GM18858 (cell line): ENCODE measurements around the gene MUC4.
"Not testable (repeated sequence)": the region's sequence is repeated elsewhere in the genome, so short reads cannot be mapped to it uniquely, and the experiment has no call there.

Experiments used
- ATAC-seq: cut with Tn5 transposase; IDR thresholded peaks from one replicate; pipeline ENCODE4 v1.9.1; 2021; ENCODE audit not compliant: unreplicated experiment

The MUC4 gene

GRCh38 chr3:195744437-195744836 is 67.3 kb downstream of the MUC4 start:
- ATAC-seq: no peak

DNA sequence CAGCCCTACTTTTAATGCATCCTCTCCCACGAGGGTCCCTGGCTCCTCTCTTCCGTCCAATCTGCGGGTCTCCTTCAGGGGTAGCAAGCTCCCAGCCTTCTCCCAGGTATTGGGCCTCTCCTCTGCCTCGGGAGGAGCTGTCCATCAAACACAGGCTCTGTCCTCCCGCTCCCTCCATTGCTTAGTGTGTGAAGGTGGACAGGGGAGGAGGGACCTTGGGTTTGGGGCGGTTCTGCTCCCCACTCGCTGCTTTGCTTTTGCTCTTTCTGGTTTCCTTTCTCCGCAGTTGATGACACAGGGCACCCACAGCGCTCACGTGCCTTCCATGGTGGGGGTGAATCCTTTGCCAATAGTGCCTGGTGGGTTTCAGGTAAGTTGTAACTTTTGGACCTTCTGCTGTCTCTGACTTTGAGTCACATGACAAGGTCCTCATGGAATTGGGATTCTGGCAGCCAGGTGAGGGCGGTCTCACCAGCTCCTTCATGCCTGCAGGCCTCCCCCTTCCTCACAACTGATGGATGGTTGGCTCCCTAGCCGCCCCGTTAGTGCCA is 72.1 kb downstream of the MUC4 start:
- no peak for ATAC-seq

DNA sequence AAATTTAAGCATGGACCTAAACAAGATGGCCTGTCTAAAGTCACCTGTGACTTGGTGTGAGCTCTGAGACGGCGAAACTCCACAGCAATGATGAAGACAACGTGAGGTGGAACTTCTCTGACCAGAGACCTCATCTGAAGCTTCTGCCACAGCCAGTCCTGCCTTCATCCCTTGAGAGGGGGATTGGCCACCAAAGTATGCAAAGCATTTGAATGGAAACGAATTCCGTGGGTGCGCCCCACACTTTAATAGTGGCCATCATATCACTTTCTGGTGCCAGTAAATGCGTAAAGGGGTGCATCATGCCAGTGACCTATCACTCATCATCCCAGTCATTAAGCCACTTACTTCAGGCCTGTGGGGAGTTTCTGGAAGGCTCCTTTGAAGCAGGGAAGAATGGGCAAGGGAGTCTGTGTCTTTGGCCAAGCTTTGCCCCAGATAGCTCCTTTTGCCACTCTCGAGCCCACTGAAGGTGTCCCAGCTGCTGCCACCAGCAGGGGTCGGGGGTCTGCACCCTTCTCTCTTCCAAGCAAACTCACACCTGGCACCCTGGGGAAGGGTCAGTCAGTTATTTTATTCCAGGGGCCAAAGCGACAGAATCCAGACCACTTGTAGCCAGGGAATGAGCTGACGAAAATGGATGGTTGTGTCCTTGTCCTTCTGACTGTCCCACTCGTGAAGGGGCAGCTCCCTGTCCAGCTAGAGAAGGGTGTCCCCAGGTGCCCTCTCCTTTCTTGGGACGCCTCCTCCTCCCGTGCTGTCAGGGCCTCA is 73.3 kb downstream of the MUC4 start:
- ATAC-seq: no peak

GRCh38 chr3:195737782-195738181 is 73.9 kb downstream of the MUC4 start:
- ATAC-seq: not testable (repeated sequence)

- ATAC-seq: no peak
Observed at GRCh38 chr3:195736866-195737490, 74.8 kb downstream of the MUC4 start.

DNA sequence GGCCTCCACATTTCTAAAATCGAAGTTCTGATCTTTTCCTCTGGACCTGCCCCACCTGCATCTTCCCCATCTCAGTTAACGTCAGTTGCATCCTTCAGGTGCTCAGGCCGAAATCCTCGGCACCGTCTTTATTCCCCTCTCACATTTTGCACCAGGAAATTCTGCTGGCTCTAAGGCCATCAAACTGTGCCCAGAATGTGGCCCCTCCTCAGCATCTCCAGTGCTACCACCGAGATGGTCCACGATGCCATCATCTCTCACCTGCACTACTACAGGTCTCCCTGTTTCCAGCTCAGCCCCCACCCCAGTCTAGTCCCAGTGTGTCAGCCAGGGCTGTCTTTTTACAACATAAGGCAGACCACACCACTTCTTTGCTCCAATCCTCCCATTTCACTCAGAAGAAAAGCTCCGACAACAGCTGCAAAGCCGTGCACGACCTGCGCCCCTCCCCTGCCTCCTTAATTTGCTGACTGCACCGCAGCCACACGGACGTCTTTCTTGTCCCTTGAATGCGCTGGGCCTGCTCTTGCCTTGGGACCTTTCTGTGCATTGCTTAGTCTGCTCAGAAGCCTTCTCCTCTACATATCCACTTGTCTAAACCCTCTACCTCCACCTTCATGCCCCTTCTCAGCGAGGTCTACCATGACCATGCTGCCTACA is 76.6 kb downstream of the MUC4 start:
- ATAC-seq: no peak

DNA sequence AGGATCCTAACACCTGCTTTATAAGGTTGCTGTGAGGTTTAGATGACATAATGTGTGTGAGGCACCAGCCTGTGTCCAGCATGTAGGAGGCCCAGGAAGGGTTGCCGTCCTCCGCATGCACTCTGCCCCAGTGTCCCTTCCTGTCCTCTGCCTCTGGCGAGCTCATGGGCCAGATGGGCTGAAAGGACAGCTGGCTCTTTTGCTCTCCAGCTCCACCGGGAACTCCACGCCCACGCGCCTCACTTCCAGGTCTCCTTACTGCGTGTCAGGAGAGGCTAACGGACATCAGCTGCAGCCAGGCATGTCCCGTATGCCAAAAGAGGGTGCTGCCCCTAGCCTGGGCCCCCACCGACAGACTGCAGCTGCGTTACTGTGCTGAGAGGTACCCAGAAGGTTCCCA is 78.8 kb downstream of the MUC4 start:
- no peak for ATAC-seq

DNA sequence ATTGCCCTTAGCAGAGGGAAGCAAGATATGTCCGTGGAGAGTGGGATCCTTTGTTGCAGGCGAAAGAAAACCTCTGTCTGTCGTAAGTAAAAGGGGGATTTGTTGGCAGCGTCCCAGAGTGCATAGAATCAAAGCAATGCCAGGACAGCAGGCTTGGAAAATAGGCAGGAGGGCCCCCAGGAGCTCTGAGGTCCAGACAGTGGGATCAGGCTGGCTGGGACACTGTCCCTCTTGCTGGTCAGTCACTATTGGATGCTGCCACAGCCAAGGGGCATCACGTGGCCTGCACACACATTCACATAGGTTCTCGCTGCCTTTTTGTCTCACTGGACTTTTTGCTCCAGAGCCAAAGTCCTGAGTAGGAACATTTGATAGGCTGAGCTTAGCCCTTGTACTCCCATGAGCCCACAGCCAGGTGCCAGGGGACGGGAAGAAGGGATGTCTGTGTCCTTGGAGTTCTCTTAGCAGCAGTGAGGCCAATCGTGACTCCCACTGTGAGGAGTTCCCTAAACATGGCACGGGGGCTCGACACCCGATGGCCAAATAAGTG is 80.3 kb downstream of the MUC4 start:
- ATAC-seq: no peak

DNA sequence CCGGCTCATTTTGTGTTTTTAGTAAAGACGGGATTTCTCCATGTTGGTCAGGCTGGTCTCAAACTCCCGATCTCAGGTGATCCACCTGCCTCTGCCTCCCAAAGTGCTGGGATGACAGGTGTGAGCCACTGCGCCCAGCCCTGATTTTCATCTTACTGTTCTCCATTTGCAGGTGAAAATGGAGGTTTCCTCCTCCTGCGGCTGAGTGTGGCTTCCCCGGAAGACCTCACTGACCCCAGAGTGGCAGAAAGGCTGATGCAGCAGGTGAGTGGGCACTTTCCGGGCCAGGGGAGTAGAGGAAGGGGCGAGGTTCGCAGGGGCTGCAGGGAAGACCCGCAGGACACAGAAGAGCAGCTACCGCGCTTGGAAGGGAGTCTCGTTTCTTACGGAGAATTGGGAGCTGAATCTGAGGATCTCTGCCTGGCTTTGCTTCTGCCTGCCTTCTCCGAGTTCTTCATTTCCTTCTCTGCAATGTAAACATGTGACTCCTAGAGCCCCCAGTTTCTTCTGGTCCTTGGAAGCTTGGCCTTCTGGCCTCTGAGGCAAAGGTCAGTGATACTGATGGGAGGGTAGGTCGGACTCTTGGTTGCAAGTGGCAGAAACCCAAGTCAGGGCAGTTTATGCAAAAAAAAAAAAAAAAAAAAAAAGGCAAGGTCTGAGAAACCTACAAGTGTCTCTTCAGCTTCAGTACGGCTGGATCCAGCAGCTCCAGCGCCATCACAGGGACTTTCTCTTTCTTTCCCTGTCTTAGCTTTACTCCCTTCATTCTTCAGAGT is 82.1 kb downstream of the MUC4 start:
- ATAC-seq: no peak

- ATAC-seq: not testable (repeated sequence)
Observed at GRCh38 chr3:195728789-195729188, 82.9 kb downstream of the MUC4 start.

GRCh38 chr3:195727606-195728195 is 84.0 kb downstream of the MUC4 start:
- ATAC-seq: no peak

GRCh38 chr3:195725916-195726740 is 85.6 kb downstream of the MUC4 start:
- not testable (repeated sequence) for ATAC-seq

DNA sequence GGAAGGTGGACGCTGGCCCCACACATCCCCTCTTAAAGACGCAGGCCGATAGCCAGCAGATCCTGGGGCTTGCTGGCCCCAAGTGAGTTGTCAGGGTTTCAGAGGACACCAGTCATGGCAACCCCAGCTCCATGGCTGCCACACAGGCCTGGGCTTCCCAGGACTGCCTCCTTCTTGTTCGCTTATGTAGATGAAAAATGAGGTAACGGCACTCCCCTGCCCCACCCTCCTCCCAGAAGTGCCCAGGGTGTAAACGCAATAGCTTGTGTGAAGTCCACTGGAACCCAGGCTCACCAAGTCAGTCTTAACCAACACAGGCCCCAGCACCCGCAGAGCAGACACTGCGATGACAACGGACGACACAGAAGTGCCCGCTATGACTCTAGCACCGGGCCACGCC is 87.4 kb downstream of the MUC4 start:
- not testable (repeated sequence) for ATAC-seq

DNA sequence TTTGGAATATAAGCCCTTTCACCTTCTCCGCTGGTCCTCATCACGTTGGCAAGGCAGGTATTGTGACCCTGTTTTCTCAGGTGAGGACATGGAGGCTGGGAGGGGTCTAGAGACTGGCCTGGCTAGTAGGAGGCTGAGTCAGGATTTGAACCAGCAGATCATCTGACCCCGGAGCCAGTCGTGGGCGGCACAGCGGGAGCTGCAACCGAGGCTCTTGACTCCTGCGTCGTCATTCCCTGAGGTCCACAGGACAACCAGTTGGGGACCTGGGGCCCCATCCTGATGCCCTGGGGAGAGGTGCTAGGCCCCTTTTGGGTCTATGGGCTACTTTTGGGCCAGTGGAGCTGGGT is 88.8 kb downstream of the MUC4 start:
- not testable (repeated sequence) for ATAC-seq

GRCh38 chr3:195722139-195722995 is 89.4 kb downstream of the MUC4 start:
- ATAC-seq: not testable (repeated sequence)

- ATAC-seq: not testable (repeated sequence)
Observed at GRCh38 chr3:195720831-195721506, 90.8 kb downstream of the MUC4 start, which contains the start of gene MUC20. Gene MUC20 (plus strand): TSS chr3:195720978. CDS start chr3:195721008, 30 bp downstream.

DNA sequence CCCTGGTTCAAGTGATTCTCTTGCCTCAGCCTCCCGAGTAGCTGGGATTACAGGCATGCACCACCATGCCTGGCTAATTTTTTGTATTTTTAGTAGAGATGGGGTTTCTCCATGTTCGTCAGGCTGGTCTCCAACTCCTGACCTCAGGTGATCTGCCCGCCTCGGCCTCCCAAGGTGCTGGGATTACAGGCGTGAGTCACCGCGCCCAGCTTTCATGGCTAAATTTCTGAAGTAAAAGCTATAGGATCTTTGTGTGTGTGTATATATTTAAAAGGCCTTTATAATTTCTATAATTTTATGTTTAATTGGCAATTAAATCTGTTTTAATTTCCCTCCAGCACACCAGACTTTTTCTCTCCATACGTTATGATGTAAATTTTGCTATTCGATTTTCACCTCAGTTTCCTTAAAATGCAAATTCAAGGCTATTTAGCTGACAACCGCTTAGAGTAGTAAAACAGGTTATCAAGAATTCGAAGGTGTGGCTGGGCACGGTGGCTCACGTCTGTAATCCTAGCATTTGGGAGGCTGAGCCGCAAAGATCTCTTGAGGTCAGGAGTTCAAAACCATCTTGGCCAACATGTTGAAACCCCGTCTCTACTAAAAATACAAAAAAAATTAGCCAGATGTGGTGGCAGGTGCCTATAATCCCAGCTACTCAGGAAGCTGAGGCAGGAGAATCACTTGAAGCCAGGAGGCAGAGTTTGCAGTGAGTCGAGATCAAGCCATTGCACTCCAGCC is 92.0 kb downstream of the MUC4 start:
- not testable (repeated sequence) for ATAC-seq
